ENCODE data around the gene PDS5A.
"Not testable (repeated sequence)": the region's sequence is repeated elsewhere in the genome, so short reads cannot be mapped to it uniquely, and the experiment has no call there.

The PDS5A gene

DNA sequence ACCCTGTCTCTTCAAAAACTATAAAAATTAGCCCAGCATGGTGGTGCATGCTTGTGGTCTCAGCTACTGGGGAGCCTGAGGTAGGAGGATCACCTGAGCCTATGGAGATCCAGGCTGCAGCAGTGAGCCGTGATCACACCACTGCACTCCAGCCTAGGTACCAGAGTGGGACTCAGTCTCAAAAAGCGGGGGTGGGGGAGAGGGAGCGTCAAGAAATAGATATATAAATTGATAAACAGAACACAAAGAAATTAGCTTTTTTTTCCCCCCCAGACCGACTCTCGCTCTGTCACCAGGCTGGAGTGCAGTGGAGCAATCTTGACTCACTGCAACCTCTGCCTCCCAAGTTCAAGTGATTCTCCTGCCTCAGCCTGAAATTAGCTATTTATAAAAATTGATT lies 14.1 kb downstream of the PDS5A start:
- DNase-seq = no peak

DNA sequence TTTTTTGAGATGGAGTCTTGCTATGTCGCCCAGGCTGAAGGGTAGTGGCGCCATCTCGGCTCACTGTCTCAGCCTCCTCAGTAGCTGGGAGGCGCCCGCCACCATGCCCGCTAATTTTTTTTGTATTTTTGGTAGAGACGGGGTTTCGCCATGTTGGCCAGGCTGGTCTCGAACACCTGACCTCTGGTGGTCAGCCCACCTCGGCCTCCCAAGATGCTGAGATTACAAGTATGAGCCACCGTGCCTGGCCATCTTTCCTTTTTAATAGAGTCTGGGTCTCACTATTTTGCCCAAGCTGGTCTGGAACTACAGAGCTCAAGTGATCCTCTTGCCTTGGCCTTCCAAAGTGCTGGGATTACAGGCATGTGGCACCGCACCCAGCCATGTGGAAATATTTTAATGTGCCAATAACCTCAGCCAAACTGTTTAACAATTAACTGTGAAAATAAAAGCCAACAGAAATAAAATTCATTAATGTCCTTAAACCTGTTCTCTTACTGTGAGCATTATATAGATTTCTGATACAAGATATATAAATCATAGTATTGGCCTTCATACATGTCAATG lies 16.3 kb downstream of the PDS5A start:
- no peak for DNase-seq

DNA sequence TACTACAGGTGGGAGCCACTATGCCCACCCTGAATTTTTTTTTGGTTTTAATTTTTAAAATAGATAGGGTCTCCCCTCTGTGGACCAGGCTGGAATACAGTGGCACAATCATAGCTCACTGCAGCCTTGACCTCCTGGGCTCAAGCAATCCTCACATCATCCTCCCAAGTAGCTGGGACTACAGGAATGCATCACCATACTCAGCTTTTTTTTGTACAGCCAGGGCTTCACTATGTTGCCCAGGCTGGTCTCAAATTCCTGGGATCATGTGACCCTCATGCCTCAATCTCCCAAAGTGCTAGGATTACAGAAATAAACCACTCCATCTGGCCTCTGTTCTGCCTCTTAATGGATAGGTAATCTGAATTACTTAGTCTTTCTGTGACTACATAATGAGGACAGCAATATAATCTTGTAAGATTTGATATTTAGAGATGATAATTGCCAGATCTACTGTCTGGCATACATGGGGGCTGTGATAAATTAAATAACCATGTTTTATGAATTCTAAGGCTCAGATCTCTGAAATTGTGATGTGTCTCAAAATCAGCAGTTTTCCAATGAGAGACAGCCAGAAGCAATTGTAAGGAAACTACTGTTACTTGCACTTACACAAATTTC lies 26.7 kb downstream of the PDS5A start:
- no peak for DNase-seq

DNA sequence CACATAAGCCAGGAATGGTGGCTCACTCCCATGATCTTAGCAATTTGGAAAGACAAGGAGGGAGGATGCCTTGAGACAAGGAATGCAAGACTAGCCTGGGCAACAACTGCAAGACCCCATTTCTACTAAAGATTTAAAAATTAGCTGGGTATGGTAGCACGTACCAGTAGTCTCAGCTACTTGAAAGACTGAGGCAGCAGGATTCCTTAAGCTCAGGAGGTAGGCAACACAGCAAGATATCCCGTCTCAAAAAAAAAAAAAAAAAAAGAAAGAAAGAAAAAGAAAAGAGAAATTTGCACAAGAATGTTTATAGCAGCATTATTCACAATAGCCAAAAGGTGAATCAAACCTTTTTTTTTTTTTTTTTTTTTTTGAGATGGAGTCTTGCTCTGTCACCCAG lies 29.7 kb downstream of the PDS5A start:
- DNase-seq = no peak

DNA sequence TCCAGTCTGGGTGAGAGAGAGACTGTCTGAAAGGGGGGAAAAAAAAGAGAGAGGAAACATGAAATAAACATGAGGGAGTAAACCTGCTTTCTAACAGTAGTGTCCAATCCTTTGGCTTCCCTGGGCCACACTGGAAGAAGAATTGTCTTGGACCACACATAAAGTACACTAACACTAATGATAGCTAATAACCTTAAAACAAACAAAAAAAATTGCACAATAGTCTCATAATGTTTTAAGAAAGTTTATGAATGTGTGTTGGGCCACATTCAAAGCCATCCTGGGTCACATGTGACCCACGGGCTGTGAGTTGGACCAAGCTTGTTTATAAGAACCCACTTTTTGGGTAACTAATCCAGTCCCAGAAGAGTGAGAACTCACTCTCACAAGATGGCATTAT lies 30.3 kb downstream of the PDS5A start:
- DNase-seq = no peak

DNA sequence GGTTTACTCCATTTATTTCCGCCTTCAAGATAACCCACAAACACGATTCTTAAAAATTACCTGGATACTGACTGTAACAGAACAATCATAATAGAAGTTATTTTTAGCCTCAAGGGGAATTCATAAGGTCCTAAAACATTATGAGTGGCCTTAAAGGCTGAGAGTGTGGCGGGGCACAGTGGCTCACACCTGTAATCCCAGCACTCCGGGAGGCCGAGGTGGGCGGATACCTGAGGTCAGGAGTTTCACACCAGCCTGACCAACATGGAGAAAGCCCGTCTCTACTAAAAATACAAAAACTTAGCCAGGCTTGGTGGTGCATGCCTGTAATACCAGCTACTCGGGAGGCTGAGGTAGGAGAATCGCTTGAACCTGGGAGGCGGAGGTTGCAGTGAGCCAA lies 33.5 kb downstream of the PDS5A start:
- DNase-seq = not testable (repeated sequence)

DNA sequence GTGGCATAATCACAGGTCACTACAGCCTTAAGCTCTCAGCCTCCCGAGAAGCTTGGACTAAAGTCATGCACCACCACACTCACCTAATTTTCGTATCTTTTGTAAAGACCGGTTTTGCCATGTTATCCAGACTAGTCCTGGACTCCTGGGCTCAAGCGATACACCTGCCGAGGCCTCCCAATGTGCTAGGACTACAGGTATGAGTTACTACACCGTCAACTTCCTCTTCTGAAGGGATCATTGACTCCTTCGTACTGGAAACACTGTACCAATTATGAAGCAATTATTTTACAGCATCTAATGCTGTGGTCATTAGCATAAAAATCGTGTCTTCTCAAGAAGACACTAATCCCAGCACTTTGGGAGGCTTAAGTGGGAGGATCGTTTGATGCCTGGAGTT lies 35.2 kb downstream of the PDS5A start:
- DNase-seq = no peak

DNA sequence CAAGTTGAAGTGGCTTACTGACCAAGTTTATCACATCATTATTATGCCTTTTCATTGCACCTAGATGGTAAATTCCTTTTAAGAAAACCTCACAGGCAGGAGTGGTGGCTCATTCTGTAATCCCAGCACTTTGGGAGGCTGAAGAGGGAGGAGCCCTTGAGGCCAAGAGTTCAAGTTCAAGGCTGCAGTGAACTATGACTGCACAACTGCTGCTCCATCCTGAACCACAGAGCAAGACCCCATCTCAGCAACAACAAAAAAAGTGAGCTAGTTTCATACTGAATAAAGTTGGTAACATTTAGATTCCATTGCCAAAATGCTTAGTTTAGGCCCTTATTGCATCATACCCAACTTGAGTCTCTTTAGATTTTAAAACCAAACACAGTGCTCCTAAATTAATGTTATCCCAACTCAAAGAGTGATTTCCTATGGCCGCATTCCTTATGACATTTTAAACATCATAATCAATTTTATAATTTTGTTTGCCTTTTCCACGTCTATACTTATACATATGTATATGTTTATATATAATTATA lies 36.0 kb downstream of the PDS5A start:
- DNase-seq = no peak

DNA sequence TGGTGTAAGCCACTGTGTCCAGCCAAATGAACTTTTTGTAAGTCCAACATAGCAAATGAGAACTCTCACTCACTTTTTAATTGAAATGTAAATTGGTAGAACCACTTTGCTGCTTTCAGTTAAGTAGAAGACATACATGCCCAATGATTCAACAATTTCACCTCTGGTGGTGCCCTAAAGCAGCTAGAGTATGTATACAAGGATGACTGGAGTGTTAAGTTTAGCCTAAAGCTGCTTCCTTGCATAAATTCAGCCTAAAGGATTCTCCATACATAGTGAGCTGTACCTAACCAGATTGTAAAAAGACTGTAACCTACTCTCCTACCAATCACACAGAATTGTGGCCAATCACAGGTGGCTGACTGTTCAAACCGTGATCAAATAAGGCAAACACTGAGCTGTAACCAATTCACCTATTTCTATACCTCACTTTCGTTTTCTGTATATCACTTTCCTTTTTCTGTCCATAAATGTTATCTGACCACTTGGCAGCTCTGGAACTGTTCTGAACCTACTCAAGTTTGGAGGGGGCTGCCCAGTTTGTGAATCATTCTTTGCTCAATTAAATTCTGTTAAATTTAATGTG lies 39.9 kb downstream of the PDS5A start:
- no peak for DNase-seq

DNA sequence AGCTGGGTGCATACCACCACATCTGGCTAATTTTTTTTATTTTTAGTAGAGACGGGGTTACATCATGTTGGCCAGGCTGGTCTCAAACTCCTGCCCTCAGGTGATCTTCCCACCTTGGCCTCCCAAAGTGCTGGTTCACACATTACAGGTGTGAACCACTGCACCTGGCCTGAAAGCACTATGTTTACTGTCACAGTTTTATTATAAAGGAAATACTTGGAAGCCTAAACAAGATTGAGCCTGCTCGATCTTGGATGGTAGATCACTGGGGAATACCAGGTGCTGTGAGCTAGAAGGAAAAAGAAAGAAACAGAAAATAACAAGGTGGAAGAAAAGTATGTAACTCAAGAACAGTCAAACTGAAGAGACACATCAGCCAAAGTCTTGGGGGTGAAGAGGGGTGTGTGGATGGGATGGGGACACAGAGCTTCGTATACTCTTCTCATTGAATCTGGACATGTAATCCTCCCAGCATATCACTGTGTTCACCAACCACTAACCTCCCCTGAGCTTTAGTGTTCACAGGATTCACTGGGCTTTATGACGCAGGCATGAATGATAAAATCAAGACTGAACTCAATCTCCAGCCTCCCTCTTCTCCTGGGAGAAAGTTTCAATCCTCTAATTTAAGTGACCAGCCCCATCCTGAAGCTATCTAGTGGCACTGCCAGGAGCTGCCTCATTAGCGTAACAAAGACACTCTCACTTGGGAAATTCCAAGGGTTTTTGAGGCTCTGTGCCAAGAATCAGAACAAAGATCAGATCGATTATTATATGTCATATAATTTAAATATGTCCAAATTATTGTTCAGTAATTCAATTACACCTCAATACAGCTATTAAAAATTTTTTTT lies 40.9 kb downstream of the PDS5A start:
- no peak for DNase-seq

DNA sequence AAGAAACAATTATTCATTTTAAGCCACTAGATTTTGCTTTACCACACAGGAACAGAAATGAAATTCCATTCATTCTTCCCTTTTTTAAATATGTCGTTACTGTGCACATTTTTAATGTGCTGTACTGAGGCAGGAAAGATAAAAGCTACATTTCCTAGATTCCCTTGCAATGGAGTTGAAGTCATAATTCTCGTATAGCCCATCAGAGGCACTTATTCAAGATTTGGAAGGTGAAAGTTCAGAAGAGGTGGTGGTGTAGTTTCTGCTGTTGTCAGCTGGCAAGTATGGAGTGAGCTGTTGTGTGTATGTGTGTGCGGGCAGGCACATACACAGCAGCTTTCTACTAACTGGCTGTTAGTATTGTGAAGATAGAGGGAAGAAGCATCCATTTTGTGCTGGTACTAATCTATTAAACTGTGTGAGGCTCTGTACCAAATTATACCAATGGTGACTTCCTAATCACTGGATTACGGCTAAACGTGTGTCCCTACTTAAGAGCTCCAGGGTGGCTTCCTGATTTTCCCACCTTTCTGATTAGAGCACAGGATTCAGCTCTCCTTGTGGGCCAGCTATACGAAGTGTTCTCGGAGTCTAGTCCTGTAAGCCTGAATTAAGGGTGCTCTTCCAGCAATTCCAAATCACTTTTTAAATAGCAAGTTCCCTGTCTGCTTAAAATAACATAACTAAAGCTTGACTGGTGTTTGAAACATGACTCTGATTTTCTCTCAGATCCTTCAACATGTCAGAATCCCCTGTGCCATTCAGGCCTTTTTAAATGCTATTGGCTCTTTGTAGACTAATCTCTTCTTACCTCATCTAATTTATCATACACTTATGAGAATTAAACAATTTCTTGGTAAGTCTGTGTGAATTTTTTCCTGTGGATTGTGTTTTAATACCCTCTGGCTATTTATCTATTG lies 43.8 kb downstream of the PDS5A start:
- no peak for DNase-seq

DNA sequence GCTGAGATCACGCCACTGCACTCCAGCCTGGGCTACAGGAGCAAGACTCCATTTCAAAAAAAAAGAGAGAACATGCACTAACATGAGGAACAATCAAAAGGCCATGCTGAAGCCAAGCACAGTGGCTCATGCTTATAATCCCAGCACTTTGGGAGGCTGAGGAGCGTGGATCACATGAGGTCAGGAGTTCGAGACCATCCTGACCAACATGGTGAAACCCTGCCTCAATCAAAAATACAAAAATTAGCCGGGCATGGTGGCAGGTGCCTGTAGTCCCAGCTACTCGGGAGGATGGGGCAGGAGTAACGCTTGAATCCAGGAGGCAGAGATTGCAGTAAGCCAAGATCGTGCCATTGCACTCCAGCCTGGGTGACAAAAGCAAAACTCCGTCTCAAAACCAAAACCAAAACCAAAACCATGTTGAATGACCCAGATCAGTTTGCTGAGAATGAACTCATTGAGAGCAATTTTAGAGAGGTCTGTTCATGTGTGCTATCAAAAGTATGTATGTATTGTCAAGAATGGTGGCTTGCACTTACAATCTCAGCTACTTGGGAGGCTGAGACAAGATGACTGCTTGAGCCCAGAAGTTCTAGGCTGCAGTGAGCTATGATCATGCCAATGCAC lies 44.8 kb downstream of the PDS5A start:
- peak; percentile 55 for DNase-seq

DNA sequence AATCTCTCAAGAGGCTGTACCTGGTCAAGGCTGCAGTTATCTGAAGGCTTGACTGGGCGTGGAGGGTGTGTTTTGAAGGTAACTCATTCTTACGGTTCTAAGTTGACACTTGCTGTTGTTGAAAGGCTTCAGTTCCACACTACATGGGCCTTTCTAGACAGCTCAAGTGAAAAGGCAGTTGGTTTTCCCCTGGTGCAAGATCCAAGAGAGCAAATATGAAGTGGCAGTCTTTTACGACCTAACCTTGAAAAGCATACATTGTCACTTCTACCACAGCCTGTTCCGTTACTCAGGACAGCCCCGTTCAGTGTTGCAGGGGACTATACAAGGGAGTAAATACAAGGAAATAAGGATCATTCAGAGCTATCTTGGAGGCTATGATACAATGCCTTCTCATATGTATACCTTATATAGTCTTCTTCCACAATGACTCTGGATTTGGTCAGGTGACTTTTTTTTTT lies 46.2 kb downstream of the PDS5A start:
- peak; percentile 36 for DNase-seq

DNA sequence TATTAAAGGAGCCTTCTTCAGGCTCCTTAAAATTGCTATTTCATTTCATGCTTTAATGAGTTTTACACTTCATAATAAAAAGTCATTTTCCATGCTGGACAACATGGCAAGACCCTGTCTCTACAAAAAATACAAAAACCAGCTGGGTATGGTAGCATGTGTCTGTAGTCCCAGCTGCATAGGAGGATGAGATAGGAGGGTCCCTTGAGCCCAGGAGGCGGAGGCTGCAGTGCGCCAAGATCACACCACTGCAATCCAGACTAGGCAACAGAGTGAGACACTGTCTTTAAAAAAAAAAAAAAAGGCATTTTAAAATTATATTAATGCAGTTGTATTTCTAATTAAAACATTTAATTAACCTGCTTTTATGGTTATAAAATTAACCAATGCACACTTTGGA lies 49.2 kb downstream of the PDS5A start:
- DNase-seq = no peak

DNA sequence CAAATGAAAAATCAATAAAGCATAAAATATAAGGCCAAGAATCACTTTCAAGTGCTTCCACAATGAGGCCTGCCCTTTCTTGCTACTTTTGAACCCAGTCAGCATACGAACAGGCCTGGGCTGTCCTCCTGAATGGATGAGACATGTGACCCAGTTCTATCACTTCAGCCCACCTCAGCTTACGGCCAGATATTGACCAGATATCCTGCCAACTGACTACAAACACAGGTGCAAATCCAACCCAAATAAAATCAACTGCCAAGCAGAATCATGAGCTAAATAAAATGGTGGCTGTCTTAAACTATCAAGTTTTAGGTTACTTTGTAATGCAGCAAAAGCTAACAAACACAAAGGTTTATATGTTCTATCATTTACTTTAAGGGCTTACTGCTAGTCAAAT lies 53.7 kb downstream of the PDS5A start:
- DNase-seq = no peak

DNA sequence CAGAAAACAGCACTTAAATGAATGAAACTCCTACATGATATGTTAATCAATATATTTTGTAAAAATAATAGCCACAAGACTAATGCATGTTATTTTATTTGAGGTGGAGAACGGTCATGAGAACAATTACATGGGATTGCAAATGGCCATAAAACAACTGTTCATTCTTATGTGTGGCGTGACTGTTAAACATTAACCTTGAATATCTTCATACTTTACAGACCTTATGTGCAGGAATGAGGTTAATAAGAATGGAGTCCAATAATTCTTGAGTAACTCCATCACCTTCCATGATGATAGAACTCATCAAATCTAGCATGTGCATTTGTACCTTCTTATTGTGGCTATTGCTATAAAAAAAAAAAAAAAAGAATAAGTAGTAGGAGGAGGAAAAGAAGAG lies 55.3 kb downstream of the PDS5A start:
- no peak for DNase-seq

DNA sequence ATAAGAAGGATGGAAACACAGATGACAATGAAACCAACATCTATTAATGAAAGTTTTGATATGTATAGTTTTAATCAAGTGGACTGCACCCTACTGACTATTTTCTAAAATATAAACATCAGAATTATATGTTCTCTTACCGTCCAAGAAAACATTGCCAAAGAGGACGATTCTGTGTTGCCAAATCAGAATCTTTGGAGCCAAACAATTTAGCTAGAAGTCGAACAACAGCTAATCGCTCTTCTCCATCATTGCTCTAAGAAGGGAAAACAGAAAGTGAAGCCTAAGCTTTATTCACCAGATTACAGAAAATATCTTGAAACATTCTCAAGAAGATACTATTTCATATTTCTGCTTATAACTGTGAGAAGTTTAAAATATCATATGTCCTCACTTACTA lies 64.2 kb downstream of the PDS5A start:
- DNase-seq = no peak

DNA sequence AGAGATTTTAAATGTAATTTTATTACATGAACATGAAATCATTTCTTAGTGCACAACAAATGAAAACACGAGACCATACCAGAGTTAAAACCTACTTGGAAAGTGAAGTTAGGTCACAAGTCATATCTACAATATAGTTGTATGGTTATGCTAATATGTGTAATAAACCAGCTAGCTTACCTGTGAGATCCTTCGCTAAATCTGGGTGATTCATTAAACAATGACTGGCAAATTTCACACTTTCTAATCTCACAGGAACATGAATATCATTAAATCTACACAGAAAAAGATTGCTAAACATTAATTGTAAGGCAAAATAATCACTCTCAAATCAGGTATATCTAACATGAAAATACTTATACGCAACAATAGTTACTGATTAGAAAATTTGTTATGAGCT lies 67.6 kb downstream of the PDS5A start:
- DNase-seq = no peak

DNA sequence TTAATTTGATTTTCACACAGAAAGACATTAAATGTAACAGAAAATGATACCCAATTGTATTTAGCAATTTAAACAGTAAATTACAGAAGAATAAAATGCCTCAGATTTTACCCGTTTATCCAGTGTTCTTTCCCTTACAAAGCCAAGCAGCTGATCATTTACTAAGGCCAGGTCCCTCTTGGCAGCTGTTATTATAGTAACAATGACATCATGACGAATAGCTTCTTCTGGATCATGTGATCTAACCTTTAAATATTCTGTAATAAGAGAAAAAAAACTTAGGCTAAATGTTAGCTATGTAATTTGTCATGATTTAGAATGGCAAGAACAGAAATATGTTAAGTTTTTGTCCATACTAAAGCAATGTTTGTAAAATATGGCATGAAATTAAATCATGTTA lies 69.4 kb downstream of the PDS5A start:
- DNase-seq = no peak

DNA sequence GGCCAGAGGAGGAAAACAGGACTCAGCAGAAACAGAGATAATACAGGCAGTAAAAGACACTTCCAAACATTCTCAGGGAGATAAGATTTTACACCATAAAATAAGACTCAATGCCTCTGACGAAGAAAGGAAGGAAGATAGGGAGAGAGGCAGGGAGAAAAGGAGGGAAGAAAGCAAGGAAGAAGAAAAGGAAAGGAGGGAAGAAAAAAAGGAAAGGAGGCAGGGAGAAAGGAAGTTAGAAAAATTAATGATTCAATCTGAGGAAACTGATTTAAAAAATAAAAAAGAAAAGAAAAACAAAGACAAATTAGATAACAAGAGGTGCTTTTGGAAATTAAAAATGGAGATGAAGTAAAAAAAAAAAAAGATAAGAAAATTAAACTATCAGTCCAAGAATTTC lies 72.1 kb downstream of the PDS5A start:
- DNase-seq = no peak

DNA sequence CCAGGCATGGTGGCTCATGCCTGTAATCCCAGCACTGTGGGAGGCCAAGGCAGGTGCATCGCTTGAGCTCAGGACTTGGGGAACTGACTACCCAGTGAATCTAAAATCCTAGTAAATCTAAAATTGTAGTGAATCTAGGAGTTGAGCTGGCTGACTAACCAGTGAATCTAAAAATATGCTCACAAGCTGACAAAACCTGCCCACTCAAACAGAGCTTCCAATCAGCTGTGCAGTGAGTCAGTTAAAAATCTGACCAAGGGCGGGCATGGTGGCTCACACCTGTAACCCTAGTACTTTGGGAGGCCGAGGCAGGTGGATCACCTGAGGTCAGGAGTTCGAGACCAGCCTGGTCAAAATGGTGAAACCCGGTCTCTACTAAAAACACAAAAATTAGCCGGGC lies 72.7 kb downstream of the PDS5A start:
- not testable (repeated sequence) for DNase-seq

DNA sequence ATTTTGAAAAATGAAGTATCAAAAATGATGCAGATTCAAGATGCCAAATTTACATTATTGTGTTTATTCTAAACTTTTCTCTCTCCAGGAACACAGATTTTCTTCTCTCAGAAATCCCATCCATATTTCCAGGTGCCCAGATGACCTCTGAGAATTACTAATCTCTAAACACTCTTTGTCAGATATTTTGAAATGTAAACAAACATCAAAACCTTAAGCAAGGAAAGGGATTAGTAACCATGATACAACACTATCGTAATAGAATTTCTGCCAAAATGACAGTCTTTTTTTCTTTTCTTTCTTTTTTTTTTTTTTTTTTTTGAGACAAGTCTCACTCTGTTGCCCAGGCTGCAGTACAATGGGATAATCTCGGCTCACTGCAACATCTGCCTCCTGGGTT lies 76.7 kb downstream of the PDS5A start:
- DNase-seq = no peak
